Effector memory CD8-positive, alpha-beta T cell (primary cell): ENCODE results near the gene DNAJC17.
A peak's percentile ranks its signal among the peaks of the same experiment; 100 is the strongest.

Experiments used
- ATAC-seq: fragments of 150-1000 bp; cut with Tn5 transposase; replicated peaks from 2 replicates; pipeline ENCODE4 v1.10.0; 2021; ENCODE audit warnings: mild to moderate bottlenecking, moderate library complexity
- DNase-seq, 3 experiments: peaks; one replicate each; pipeline ENCODE4 v3.0.0; 2021
- H3K27ac Mint-ChIP-seq, 2 donors: one replicate each; pipeline ENCODE4 v1.8.0; 2022; ENCODE audit warnings: mild to moderate bottlenecking in 2 of 2, mixed read lengths in 2 of 2, moderate library complexity in 2 of 2
- H3K27me3 Mint-ChIP-seq, 2 donors: one replicate each; pipeline ENCODE4 v1.8.0; 2022; ENCODE audit warnings: mixed read lengths in 2 of 2
- H3K36me3 Mint-ChIP-seq: one replicate; pipeline ENCODE4 v1.8.0; 2022; ENCODE audit warnings: mild to moderate bottlenecking, moderate library complexity, mixed read lengths; ENCODE audit not compliant: insufficient read depth
- H3K4me1 Mint-ChIP-seq, 2 donors: one replicate each; pipeline ENCODE4 v1.8.0; 2022; ENCODE audit warnings: low read depth in 2 of 2, mixed read lengths in 2 of 2
- H3K4me3 Mint-ChIP-seq, 2 donors: one replicate each; pipeline ENCODE4 v1.8.0; 2022; ENCODE audit warnings: mild to moderate bottlenecking in 2 of 2, mixed read lengths in 2 of 2, moderate library complexity in 2 of 2
- H3K9me3 Mint-ChIP-seq, 2 donors: one replicate each; pipeline ENCODE4 v1.8.0; 2022; ENCODE audit warnings: mixed read lengths in 2 of 2

The DNAJC17 gene

DNA sequence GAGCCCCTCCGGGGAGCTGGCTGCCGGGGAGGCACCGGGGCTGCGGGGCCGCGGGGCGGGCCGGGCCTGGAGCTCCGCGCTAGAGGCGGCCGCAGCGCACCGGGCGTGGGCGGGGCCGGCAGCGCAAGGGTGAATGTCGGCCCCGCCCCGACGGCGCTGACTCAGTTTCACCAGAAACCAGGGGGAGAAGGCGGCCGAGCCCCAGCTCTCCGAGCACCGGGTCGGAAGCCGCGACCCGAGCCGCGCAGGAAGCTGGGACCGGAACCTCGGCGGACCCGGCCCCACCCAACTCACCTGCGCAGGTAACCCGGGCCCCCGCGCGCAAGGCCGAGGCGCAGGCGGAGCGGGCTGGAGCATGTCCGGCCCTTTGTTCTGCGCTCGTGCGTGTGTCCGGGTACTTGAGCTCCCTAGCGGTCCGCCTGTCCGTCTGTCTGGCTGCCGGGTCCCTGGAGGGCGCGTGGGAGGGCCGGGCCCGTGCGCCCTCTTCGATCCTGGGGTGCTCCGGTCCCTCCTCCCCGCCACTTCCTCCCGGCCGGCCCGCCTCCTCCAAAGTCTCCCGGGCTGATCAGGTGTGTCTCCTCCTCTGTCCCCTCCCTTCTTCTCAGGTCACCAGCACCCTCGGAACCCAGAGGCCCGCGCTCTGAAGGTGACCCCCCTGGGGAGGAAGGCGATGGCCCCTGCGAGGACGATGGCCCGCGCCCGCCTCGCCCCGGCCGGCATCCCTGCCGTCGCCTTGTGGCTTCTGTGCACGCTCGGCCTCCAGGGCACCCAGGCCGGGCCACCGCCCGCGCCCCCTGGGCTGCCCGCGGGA is 36.8 kb upstream of the DNAJC17 start, which contains the start of gene SPINT1:
SPINT1 (plus strand) TSS at position 164 of the 811 bp plus-strand sequence; CDS start at position 671, 507 bp downstream.
- Mint-ChIP-seq H3K4me1 (peaks cover 4 to 12% of the 10 kb centered on the region in 2 donors), H3K36me3 (no peaks in the 10 kb centered on the region), H3K4me3 (peak within 1 kb of the TSS; percentile 83 to 85), H3K27ac (no peak within 1 kb of the TSS), H3K9me3 (no peaks in the 10 kb centered on the region), H3K27me3 (peaks cover 0 to 7% of the 10 kb centered on the region in 2 donors)
- ATAC-seq: peak; percentile 61
- peak in 1 of 3 experiments; percentile 31 for DNase-seq

- no peak for DNase-seq
- peaks cover 0 to 7% of the 10 kb centered on the region in 2 donors for H3K27me3 Mint-ChIP-seq
- no peak overlapping the region for H3K27ac Mint-ChIP-seq
- ATAC-seq: no peak
- peaks cover 4 to 12% of the 10 kb centered on the region in 2 donors for H3K4me1 Mint-ChIP-seq
- no peaks in the 10 kb centered on the region for H3K36me3 Mint-ChIP-seq
- H3K9me3 Mint-ChIP-seq: no peaks in the 10 kb centered on the region
- peak overlapping the region; percentile 75 to 84 for H3K4me3 Mint-ChIP-seq
These were observed 36.1 kb upstream of the DNAJC17 start for GRCh38 chr15:40843261-40843884.

- Mint-ChIP-seq H3K27ac (no peak overlapping the region), H3K4me3 (peak overlapping the region in 1 of 2 donors; percentile 45), H3K4me1 (peaks cover 4 to 7% of the 10 kb centered on the region in 2 donors), H3K27me3 (peaks cover 0 to 7% of the 10 kb centered on the region in 2 donors), H3K36me3 (no peaks in the 10 kb centered on the region), H3K9me3 (no peaks in the 10 kb centered on the region)
- ATAC-seq (no peak), DNase-seq (no peak)
These were observed 34.5 kb upstream of the DNAJC17 start for GRCh38 chr15:40841741-40842140.

DNA sequence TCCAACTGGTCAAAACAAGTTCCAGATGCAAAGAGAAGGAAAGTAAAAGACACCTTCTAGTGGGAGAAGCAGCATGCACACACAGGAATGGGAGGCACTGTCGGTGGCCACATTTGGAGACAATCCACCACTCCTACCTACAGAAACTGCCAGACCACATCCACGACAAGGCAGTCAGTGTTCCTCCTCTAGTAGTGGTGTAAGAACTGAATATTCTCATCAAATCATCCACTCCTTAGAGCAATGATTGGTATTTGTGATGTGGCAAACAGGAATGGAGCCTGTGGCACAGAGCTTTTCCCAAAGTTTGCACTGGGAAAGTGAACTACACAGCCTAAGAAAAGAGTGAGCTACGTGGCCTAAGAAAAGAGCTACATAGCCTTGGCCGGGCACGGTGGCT is 31.5 kb upstream of the DNAJC17 start:
- no peak overlapping the region for H3K4me3 Mint-ChIP-seq
- DNase-seq: no peak
- H3K9me3 Mint-ChIP-seq: no peaks in the 10 kb centered on the region
- no peaks in the 10 kb centered on the region for H3K36me3 Mint-ChIP-seq
- no peak for ATAC-seq
- H3K4me1 Mint-ChIP-seq: peaks cover 0 to 4% of the 10 kb centered on the region in 2 donors
- H3K27ac Mint-ChIP-seq: no peak overlapping the region
- peaks cover 0 to 7% of the 10 kb centered on the region in 2 donors for H3K27me3 Mint-ChIP-seq

DNA sequence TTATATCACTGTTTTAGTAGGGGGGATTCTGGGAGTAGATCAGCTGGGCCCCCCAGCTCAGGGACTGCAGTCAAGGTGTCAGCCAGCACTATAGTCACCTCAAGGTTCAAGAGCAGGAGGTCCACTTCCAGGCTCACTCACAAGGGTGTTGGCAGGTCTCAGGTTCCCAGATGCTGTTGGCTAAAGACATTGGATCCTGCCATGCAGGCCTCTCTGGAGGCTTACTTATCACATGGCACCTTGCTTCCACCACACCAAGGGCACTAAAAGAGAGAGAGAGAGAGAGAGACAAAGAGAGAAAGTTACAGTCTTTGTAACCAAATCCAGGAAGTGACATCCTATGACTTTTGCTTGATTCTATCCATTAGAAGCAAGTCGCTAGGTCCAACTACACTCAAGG is 28.7 kb upstream of the DNAJC17 start:
- Mint-ChIP-seq H3K4me1 (no peaks in the 10 kb centered on the region), H3K27me3 (no peaks in the 10 kb centered on the region), H3K36me3 (no peaks in the 10 kb centered on the region), H3K4me3 (no peak overlapping the region), H3K27ac (no peak overlapping the region), H3K9me3 (no peaks in the 10 kb centered on the region)
- ATAC-seq: no peak
- DNase-seq: no peak

DNA sequence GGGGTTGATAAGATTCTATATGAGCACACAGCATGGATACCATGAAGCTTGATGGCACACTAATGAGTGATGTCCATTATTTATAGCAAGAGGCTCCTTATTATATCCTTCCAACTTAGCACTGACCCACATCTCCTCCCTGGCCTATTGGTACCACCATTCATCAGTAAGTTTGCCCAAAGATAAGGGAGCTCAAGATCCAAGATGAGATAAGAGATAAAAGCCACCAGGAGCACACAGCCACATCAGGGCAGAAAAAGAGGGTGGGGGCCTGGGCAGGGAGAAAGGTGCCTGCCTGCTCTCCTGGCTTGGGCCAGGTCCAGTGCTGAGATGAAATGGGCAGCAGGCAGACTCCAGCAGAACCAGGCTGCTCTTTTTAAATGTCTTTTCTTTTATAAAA is 25.6 kb upstream of the DNAJC17 start:
- H3K27me3 Mint-ChIP-seq: peaks cover 0 to 8% of the 10 kb centered on the region in 2 donors
- no peak overlapping the region for H3K4me3 Mint-ChIP-seq
- H3K4me1 Mint-ChIP-seq: no peaks in the 10 kb centered on the region
- no peaks in the 10 kb centered on the region for H3K9me3 Mint-ChIP-seq
- DNase-seq (no peak), ATAC-seq (no peak)
- H3K27ac Mint-ChIP-seq: no peak overlapping the region
- H3K36me3 Mint-ChIP-seq: no peaks in the 10 kb centered on the region

- Mint-ChIP-seq H3K27me3 (peaks cover 0 to 8% of the 10 kb centered on the region in 2 donors), H3K4me1 (no peaks in the 10 kb centered on the region), H3K9me3 (no peaks in the 10 kb centered on the region), H3K4me3 (no peak overlapping the region), H3K27ac (no peak overlapping the region), H3K36me3 (no peaks in the 10 kb centered on the region)
- no peak for DNase-seq
- no peak for ATAC-seq
These were observed 24.6 kb upstream of the DNAJC17 start for GRCh38 chr15:40831861-40832260.

DNA sequence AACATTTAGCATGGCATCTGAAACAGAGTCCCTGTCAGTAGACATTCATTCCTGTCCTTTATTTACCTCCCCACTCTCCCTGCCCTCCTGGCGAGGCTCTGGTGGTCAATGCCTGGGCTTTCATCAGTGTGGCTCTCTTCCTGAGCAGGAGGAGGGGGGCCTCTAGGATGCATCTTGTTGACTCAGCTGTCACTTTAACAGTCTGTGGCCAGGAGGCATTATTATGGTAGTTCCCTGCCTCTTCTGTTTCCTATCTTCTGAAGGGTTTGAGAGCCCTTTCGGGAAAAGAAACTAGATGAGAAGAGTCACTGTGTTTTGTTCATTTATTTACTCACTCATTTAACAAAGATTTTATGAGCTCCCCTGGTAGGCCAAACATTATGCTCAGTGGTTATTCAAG is 23.6 kb upstream of the DNAJC17 start:
- DNase-seq (no peak), ATAC-seq (no peak)
- H3K9me3 Mint-ChIP-seq: no peaks in the 10 kb centered on the region
- H3K27ac Mint-ChIP-seq: no peak overlapping the region
- no peak overlapping the region for H3K4me3 Mint-ChIP-seq
- no peaks in the 10 kb centered on the region for H3K4me1 Mint-ChIP-seq
- H3K36me3 Mint-ChIP-seq: no peaks in the 10 kb centered on the region
- peaks cover 0 to 8% of the 10 kb centered on the region in 2 donors for H3K27me3 Mint-ChIP-seq

DNA sequence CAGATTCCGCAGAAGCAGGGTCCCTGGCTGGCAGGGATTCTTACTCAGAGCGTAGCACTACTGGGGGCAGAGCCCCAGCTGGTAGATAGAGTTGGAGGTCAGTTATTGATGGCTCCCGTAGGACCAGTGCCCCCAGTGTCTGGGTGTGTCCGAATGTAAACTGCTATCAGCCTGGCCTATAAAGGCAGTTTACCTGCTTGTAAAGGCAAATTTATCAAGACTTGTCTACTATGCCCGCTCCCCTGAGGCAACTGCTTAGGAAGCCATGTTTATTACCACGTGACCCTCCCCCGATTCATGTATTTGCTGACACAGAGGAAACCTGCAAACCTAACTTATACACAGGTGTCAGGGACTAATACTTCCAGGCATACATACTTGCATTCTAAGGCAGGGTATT is 21.8 kb upstream of the DNAJC17 start:
- no peaks in the 10 kb centered on the region for H3K4me1 Mint-ChIP-seq
- no peak for DNase-seq
- no peaks in the 10 kb centered on the region for H3K9me3 Mint-ChIP-seq
- ATAC-seq: no peak
- peaks cover 8 to 17% of the 10 kb centered on the region in 2 donors for H3K27me3 Mint-ChIP-seq
- no peak overlapping the region for H3K4me3 Mint-ChIP-seq
- H3K27ac Mint-ChIP-seq: no peak overlapping the region
- H3K36me3 Mint-ChIP-seq: no peaks in the 10 kb centered on the region

GRCh38 chr15:40828447-40829036 is 21.3 kb upstream of the DNAJC17 start, which contains the start of gene PPP1R14D:
Gene PPP1R14D (minus strand): TSS chr15:40828708. CDS start chr15:40828641, 67 bp downstream.
- Mint-ChIP-seq H3K9me3 (no peaks in the 10 kb centered on the region), H3K4me1 (no peaks in the 10 kb centered on the region), H3K36me3 (no peaks in the 10 kb centered on the region), H3K4me3 (no peak within 1 kb of the TSS), H3K27me3 (peaks cover 8 to 19% of the 10 kb centered on the region in 2 donors), H3K27ac (no peak within 1 kb of the TSS)
- ATAC-seq (no peak), DNase-seq (no peak)

GRCh38 chr15:40826423-40827075 is 19.3 kb upstream of the DNAJC17 start:
- no peaks in the 10 kb centered on the region for H3K36me3 Mint-ChIP-seq
- ATAC-seq: no peak
- peaks cover 8 to 19% of the 10 kb centered on the region in 2 donors for H3K27me3 Mint-ChIP-seq

DNA sequence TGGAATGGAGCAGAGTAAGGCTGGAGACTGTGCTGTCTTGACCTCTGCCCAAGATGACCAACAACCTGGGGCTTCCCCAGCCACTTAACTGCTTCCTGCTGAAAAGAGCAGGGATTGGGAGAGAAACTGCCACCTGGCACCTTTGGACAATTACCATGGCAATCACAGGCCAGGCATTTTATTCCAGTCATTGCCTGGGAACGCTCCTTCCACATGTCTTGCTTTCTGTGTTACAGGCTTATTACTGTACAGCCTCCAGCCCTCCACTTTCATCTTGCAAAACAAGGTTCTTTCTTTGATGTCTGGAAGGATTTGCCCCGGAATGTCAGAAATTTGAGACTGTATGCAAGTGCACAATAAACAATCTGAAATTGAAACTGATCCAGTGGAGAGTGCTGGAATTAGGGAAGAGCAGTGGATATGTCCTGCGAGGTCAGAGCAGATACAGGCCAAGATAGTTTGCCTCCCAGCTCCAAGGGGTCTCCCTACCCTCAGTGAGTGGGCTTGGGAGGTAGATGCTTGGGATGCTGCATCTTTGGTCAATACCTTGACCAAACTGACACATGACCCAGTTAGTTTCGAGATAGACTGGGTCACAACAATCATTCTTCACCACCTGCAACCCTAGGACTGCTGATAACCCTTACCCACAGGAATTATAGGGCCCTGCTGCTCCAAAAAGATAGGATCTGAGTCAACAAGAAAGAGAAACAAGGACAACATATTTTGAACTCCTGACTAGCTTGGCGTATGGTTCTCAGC is 18.6 kb upstream of the DNAJC17 start:
- DNase-seq (no peak), ATAC-seq (no peak)
- Mint-ChIP-seq H3K36me3 (no peaks in the 10 kb centered on the region), H3K9me3 (no peaks in the 10 kb centered on the region), H3K27me3 (peaks cover 8 to 19% of the 10 kb centered on the region in 2 donors), H3K4me1 (no peaks in the 10 kb centered on the region), H3K4me3 (no peak overlapping the region), H3K27ac (no peak overlapping the region)

More at GRCh38 chr15:40826423-40827075, 19.3 kb upstream of the DNAJC17 start:
- no peaks in the 10 kb centered on the region for H3K9me3 Mint-ChIP-seq
- H3K4me3 Mint-ChIP-seq: no peak overlapping the region
- DNase-seq: no peak
- no peak overlapping the region for H3K27ac Mint-ChIP-seq
- no peaks in the 10 kb centered on the region for H3K4me1 Mint-ChIP-seq
